ENCODE measurements around the gene PDE8A.

DNA sequence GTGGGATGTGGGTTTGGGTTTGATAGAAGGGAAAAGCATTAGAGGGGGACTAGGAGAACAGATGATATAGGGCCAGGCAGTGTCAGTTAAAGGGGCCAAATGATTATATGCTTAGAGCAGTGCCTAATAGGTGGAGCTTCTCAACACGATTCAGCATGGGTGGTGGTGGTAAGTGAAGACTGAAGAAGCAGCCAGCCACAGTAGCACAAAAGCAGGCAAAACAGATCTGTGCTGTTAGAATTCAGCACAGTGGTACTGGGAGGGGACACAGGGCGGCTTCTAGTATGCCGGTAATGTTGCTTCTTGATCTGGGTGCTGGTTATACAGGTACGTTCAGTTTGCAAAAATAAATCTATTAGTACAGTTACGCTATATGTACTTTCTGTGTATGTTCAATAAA is 25.5 kb downstream of the PDE8A start:
- TF ChIP-seq, protein P1, sequence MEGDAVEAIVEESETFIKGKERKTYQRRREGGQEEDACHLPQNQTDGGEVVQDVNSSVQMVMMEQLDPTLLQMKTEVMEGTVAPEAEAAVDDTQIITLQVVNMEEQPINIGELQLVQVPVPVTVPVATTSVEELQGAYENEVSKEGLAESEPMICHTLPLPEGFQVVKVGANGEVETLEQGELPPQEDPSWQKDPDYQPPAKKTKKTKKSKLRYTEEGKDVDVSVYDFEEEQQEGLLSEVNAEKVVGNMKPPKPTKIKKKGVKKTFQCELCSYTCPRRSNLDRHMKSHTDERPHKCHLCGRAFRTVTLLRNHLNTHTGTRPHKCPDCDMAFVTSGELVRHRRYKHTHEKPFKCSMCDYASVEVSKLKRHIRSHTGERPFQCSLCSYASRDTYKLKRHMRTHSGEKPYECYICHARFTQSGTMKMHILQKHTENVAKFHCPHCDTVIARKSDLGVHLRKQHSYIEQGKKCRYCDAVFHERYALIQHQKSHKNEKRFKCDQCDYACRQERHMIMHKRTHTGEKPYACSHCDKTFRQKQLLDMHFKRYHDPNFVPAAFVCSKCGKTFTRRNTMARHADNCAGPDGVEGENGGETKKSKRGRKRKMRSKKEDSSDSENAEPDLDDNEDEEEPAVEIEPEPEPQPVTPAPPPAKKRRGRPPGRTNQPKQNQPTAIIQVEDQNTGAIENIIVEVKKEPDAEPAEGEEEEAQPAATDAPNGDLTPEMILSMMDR (conservative IDR thresholded peaks at IDR 0.05; ENCODE audit: low read length), result no peak
- no peak for TF ChIP-seq EZH2phosphoT487 (IDR thresholded peaks at IDR 0.05; ENCODE audit: borderline replicate concordance, low read depth, low read length)
